NCI-H1105 treated with DMSO at 0.1 percent for 48 hours (cell line): ENCODE data around the gene TMC8.

Experiments
- DNase-seq: peaks from one replicate; lab custom pipeline; 2025; lab: John Stamatoyannopoulos, UW

TMC8 gene

DNA sequence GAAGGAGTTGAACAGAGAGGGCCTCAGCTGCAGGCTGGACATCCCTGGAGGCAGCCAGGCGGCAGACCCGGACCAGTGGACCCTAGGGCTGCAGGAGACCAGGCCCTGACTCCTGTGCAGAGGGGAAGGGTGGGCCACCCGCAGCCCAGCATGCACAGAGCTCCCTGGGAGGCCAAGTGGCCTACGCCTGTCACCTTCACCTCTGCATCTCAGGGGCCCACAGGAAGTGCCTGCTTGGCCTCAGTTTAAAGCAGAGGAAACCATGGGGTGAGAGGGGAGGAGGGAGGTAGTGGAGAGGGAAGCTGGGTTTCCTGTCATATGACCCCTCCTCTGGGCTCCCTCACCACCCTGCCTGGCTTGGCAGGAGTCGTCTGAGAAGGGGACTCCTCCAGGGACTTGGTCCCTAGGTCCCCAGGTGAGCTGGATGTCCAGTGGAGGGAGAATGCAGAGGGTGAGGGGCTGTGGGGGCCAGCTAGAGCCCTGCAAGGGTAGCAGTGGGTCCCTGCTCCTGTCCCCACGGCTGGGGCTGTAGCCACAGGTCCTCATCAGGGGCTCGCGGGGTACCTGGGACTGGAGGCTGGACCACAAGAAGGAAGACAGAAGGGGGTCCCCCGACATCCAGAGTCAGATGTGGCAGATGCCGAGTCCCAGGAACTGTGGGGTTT, at the start of gene TMC8:
TSS of gene TMC8 (plus strand) at position 335 of the 665 bp plus-strand sequence. CDS start 818 bp downstream, outside the sequence.
- DNase-seq, result no peak

GRCh38 chr17:78081551-78081950, 49.0 kb upstream of the TMC8 start:
- no peak for DNase-seq

DNA sequence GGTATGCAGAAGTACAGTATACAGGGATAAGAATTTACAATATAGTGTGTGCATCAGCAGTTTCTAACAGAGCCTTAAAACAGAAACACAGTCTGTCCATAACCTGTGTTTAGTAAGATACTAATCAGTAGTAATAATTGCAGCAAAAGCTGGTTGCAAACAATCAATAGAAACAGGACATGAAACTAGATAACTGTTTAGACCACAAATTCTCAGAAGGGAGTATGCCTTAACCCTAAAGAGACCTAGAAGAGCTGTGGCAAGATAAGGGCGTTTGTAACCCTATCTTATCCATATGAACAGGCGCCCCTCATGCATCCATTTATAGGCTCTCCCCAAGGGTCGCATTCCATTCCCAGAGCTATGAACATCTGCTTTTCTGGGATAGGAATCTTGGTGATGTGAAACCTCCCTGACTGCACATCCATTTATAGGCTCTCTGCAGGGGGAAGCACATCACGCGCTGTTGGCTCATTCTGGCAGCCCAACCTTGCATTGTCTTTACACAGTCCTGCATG, 48.2 kb upstream of the TMC8 start:
- DNase-seq, result peak; percentile 40

DNA sequence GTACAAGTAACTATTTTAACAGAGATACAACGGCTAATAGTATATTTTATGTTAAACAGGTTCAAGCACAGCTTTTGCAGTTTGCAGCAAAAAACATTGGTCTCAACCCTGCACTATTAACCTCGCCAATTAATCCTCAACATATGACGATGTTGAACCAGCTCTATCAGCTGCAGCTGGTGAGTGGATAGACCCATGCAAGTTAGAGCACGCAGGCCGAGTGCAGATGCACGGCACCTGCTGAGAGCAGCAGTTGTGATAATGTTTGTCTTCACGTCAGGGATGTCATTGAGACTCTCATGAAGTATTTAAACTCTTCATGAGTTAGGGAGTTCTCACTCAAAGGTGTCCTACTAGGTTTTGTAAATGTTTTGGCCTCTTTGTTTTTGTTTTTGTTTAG, 47.6 kb upstream of the TMC8 start:
- DNase-seq, result peak; percentile 88

- DNase-seq, result no peak
These were observed 43.8 kb upstream of the TMC8 start for GRCh38 chr17:78086740-78087139.

GRCh38 chr17:78088529-78088928, 42.0 kb upstream of the TMC8 start:
- DNase-seq, result no peak

DNA sequence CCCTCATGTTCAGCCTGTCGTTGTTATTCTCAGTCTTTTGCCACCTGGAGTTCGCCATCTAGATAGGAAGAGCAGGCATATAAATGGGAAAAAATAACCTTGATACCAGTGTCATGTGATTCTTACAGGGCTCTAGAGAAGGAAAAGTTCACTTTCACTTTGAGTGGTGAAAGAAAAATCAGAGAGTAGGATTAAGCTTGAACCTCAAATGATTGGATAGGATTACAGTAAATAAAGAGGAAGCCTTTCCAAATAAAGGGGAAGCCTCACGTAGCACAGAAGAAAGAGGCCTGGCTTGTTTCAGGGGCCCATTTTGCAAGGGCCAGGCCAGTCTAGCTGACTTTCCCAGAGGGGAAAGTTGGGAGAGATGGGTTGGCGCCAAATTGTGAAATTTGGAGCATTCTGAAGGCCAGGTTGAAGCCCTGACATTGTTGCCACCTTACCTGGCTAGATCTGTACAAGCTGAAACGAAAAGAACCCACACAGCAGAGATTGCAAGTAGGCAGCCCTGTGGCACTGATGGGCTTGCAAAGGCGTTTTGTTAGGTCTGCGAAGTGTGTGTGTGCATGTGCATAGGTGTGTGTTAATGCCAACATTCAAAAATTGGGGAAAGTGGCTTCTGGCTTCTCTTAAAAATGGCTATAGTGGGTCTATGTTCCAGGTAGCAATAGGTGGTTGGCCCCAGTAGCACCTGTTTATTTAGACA, 40.8 kb upstream of the TMC8 start:
- no peak for DNase-seq

DNA sequence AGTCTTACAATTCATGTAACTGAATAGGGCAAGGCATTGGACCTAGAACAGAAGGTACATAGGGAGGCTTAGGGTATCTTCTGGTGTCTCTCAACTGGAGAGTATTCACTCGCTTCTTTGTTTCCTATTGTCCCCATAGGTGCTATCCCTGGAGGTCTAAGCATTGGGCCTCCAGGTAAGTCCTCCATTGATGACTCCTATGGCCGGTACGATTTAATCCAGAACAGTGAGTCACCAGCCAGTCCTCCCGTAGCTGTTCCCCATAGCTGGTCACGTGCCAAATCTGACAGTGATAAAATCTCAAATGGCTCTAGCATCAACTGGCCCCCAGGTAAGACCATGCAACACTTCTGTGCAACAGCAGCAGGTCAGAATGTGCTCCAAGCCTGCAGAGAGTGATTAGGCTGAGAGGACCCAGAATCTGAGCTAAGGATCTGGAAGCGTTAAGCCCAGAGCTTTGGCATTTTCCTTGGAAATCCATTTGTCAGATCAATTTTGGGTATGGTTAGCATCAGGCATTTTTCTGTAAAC, 37.7 kb upstream of the TMC8 start:
- DNase-seq, result no peak

DNA sequence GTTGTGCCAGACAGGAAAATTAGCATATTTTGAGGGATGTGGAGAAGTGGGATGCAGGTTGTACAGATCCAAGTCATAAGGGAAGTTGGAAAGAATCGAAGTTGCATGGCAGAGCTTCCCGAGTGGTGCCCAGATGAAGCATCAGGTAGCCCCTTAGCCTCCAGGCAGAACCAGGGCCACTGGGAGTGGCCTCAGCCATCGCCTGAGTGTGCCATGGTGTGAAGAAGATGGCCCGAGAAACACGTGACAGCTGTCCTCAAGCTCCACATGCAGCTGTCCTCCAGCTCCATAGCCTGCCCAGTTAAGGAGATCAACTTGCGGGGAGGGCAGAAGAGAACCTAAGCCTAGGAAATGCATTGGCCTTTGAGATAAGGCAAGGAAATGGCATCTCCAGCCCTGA, 35.5 kb upstream of the TMC8 start:
- DNase-seq, result no peak

DNA sequence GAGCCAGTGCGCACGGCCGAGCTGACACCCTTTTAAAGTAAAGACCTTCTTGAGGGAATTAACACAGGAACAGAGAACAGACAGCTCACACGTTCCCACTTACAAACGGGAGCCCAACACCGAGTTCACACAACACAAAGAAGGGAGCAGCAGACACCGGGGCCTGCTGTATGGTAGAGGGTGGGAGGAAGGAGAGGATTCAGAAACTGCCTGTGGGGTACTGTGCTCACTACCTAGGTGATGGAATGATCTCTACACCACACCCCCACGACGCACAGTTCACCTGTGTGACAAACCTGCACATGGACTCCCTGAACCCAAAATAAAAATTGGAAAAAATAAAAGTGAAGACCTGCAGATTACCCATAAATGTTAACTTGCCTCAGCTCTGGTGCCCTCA, 34.5 kb upstream of the TMC8 start:
- DNase-seq, result no peak

DNA sequence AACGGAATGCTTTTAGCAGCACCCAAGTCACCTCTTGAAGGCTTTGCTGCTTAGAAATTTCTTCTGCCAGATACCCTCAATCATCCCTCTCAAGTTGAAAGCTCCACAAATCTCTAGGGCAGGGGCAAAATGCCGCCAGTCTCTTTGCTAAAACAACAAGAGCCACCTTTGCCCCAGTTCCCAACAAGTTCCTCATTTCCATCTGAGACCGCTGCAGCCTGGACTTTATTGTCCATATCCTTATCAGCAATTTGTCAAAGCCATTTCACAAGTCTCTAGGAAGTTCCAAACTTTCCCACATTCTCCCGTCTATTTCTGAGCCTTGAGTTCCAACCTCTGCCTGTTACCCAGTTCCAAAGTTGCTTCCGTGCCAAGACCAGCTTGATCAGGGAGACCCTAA, 29.5 kb upstream of the TMC8 start:
- no peak for DNase-seq

DNA sequence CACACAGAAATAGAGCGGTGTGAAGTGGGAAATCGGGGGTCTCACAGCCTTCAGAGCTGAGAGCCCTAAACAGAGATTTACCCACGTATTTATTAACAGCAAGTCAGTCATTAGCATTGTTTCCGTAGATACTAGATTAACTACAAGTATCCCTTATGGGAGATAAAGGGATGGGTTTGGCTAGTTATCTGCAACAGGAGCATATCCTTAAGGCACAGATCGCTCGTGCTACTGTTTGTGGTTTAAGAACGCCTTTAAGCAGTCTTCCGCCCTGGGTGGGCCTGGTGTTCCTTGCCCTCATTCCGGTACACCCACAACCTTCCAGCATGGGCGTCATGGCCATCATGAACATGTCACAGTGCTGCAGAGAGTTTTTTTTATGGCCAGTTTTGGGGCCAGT, 29.0 kb upstream of the TMC8 start:
- DNase-seq, result no peak

DNA sequence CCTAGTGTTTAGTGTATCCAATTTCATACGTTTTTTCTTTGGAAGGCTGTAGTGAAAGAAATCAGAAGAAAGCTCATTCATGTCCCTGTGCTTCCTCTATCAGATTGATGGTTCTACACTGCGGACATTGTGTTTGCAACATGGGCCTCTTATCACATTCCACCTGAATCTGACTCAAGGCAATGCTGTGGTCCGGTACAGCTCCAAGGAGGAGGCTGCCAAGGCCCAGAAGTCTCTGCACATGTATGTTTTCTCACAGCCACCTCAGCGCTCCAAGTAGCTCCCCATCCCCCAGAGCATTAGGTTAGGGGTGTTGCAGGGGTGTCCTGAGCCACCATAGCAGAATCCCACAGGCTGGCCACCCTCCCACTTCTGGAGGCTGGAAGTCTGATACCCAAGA, 27.3 kb upstream of the TMC8 start:
- no peak for DNase-seq

DNA sequence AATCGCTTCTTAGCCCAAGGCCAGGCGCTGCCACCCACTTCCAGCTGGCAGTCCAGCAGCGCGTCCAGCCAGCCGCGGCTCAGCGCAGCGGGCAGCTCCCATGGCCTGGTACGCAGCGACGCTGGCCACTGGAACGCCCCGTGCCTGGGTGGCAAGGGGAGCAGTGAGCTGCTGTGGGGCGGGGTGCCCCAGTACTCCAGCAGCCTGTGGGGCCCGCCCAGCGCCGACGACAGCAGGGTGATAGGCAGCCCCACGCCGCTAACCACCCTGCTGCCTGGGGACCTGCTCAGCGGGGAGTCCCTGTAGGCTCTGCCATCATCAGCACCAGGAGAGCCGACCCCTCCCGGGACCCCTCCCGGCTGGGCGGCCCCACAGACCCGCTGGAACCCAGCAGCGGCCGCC, 26.0 kb upstream of the TMC8 start:
- no peak for DNase-seq

- DNase-seq, result no peak
These were observed 25.5 kb upstream of the TMC8 start for GRCh38 chr17:78105101-78105500.

DNA sequence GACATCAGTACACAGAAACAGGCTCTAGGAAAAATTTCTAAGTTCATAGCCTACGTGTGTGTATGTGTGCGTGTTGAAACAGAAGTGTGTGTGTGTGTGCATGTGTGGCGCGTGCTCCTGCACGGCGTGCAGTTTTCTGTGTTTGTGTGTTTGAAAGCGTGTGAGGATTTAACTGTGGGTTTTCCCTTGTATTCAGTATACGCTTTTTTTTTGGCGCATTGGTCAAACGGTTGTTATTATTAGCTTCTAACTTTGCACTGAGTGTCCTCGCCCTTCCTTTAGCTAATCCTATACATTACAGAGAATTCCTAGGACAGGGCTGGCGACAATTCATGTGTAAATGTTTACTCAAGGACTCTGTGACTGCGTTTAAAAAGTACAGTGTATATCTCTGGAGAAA, 25.0 kb upstream of the TMC8 start:
- no peak for DNase-seq

GRCh38 chr17:78106211-78106610, 24.4 kb upstream of the TMC8 start:
- no peak for DNase-seq

DNA sequence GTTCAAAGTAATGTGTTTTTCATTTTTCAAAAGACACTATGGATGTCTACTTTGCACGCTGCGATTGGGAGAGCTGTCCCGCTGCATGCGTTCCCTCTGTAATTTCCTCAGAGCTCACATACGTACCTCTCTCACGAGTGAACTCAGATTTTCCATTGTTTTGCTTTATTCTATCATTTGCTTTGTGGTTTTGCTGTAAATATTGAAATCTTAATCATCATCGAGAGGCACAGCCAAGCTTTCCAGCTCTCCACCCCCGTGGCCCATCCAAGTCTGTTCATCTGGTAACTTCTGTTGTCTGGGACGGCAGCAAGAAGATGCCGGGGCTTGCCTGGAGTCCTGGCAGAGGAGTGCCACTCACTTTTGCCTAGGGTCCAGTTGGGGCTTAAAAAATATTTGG, 23.1 kb upstream of the TMC8 start:
- no peak for DNase-seq

DNA sequence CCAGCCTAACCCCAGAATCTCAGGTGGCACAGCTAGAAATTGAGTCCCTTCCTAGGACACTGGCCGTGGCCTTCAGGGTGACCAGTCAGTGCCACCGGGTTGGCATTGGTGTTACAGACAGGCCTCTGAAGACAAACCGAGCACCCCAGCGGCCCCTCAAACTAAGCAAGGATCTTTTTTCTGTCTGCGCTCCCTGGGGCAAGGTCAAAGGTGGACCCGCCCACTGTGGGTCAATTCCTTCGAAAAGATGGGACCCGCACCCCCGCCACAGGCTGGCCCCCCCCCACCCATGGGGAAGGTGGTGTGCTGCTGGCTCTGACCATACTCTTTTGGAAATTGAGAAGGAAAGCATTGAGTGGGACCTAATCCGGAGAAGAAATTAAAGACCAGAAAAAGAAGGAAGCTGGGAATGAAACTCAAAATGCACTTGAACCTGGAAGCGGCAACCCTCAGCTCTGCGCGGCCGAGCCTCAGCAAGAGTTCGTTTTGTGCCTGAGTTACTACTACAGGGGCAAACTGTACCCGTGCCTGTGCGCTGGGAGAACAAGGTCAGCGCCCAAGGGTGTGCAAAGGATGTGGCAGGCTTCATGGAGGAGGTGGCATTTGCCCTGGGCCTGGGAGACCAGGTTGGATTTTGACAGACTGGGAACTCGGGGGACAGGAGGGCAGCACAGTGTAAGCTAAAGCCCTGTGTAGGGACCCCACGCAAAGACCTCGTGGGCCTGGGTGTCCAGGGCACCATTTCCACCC, 22.4 kb upstream of the TMC8 start:
- no peak for DNase-seq

GRCh38 chr17:78108726-78109488, 21.7 kb upstream of the TMC8 start:
- DNase-seq, result no peak

DNA sequence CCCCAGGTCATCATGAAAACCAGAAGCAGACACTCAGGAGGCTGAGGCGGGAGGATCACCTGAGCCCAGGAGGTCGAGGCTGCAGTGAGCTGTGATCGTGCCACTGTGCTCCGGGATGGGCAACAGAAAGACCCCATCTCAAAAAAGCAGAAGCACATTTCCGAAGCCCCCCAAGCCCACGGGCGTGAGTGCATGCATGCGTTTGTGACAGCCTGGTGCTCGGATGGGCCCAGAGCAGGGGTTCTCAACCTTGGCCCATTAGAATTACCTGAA, 21.1 kb upstream of the TMC8 start:
- DNase-seq, result no peak

- DNase-seq, result no peak
These were observed 20.1 kb upstream of the TMC8 start for GRCh38 chr17:78110363-78111015.
